HEK293T (cell line): ENCODE measurements around the gene ZPBP2.

Experiments used
- ARNT ChIP-seq: fragments of 450-650 bp; IDR thresholded peaks from 2 replicates; pipeline ENCODE4 v1.6.1; 2017; ENCODE audit warnings: mild to moderate bottlenecking
- BHLHE40 ChIP-seq: fragments of 450-650 bp; IDR thresholded peaks from 2 replicates; pipeline ENCODE4 v1.6.1; 2016; ENCODE audit warnings: mild to moderate bottlenecking, moderate library complexity, borderline replicate concordance
- ELF4 ChIP-seq: fragments of 450-650 bp; IDR thresholded peaks from 2 replicates; pipeline ENCODE4 v1.6.1; 2017; ENCODE audit warnings: antibody characterized with exemption
- FOXA1 ChIP-seq: fragments of 450-650 bp; IDR thresholded peaks from 2 replicates; pipeline ENCODE4 v1.6.1; 2016; ENCODE audit warnings: mild to moderate bottlenecking
- FOXK2 ChIP-seq: fragments of 450-650 bp; IDR thresholded peaks from 2 replicates; pipeline ENCODE4 v1.6.1; 2016; ENCODE audit warnings: mild to moderate bottlenecking
- FOXM1 ChIP-seq: fragments of 450-650 bp; IDR thresholded peaks from 2 replicates; pipeline ENCODE4 v1.6.1; 2017; ENCODE audit warnings: mild to moderate bottlenecking, borderline replicate concordance
- HDGF ChIP-seq: fragments of 450-650 bp; IDR thresholded peaks from 2 replicates; pipeline ENCODE4 v1.6.1; 2017; ENCODE audit warnings: antibody characterized with exemption, borderline replicate concordance
- L3MBTL2 ChIP-seq: fragments of 450-650 bp; conservative IDR thresholded peaks from 2 replicates; pipeline ENCODE4 v1.6.1; 2016; ENCODE audit warnings: mild to moderate bottlenecking
- LEF1 ChIP-seq: fragments of 450-650 bp; IDR thresholded peaks from 2 replicates; pipeline ENCODE4 v1.6.1; 2017; ENCODE audit warnings: mild to moderate bottlenecking, borderline replicate concordance
- NFRKB ChIP-seq: fragments of 450-650 bp; IDR thresholded peaks from 2 replicates; pipeline ENCODE4 v1.6.1; 2016; ENCODE audit warnings: mild to moderate bottlenecking, moderate library complexity
- PKNOX1 ChIP-seq: fragments of 450-650 bp; IDR thresholded peaks from 2 replicates; pipeline ENCODE4 v1.6.1; 2016
- SUZ12 ChIP-seq: fragments of 450-650 bp; IDR thresholded peaks from 2 replicates; pipeline ENCODE4 v1.6.1; 2016; ENCODE audit warnings: mild to moderate bottlenecking
- TARDBP ChIP-seq: fragments of 450-650 bp; IDR thresholded peaks from 2 replicates; pipeline ENCODE4 v1.6.1; 2016
- ZNF384 ChIP-seq: fragments of 450-650 bp; IDR thresholded peaks from 2 replicates; pipeline ENCODE4 v1.6.1; 2016

- TF ChIP-seq SUZ12 (no peak), L3MBTL2 (no peak), TARDBP (no peak), LEF1 (no peak), ELF4 (no peak), PKNOX1 (no peak), ZNF384 (no peak), BHLHE40 (no peak), FOXM1 (no peak), FOXK2 (no peak), NFRKB (no peak), ARNT (no peak), FOXA1 (no peak), HDGF (no peak)
Observed at GRCh38 chr17:39867880-39868553, at the start of gene ZPBP2.
